Stimulated activated CD8-positive, alpha-beta memory T cell treated with anti-CD3 and anti-CD28 coated beads, Interleukin-7, amount 100 ng/mL, for 24 hours (primary cell): ENCODE measurements around the gene VGLL4.

Source experiments
- DNase-seq: peaks from one replicate; pipeline ENCODE4 v3.0.0-alpha.2; 2020; ENCODE audit warnings: low read depth

Gene VGLL4

GRCh38 chr3:11548721-11549131 lies 95.0 kb downstream of the VGLL4 start:
- DNase-seq, result no peak

- DNase-seq, result no peak
Observed at GRCh38 chr3:11547498-11547897, 96.2 kb downstream of the VGLL4 start.

GRCh38 chr3:11546657-11547302 lies 96.9 kb downstream of the VGLL4 start:
- DNase-seq, result no peak

- no peak for DNase-seq
Observed at GRCh38 chr3:11545186-11545851, 98.4 kb downstream of the VGLL4 start.

- no peak for DNase-seq
Observed at GRCh38 chr3:11544412-11545181, 99.1 kb downstream of the VGLL4 start.

GRCh38 chr3:11543948-11544387 lies 99.7 kb downstream of the VGLL4 start:
- no peak for DNase-seq

GRCh38 chr3:11543141-11543947 lies 100.4 kb downstream of the VGLL4 start:
- no peak for DNase-seq

GRCh38 chr3:11542551-11542950 lies 101.2 kb downstream of the VGLL4 start:
- no peak for DNase-seq

- DNase-seq, result no peak
Observed at GRCh38 chr3:11541321-11542303, 102.1 kb downstream of the VGLL4 start.

- DNase-seq, result no peak
Observed at GRCh38 chr3:11539677-11540076, 104.0 kb downstream of the VGLL4 start.

GRCh38 chr3:11539218-11539617 lies 104.5 kb downstream of the VGLL4 start:
- no peak for DNase-seq

GRCh38 chr3:11538581-11538980 lies 105.1 kb downstream of the VGLL4 start:
- no peak for DNase-seq

- no peak for DNase-seq
Observed at GRCh38 chr3:11536936-11537612, 106.6 kb downstream of the VGLL4 start.

GRCh38 chr3:11536132-11536935 lies 107.4 kb downstream of the VGLL4 start:
- DNase-seq, result no peak

GRCh38 chr3:11535243-11535960 lies 108.3 kb downstream of the VGLL4 start:
- no peak for DNase-seq

GRCh38 chr3:11534793-11535101 lies 109.0 kb downstream of the VGLL4 start:
- no peak for DNase-seq

- DNase-seq, result no peak
Observed at GRCh38 chr3:11534011-11534792, 109.5 kb downstream of the VGLL4 start.

- DNase-seq, result no peak
Observed at GRCh38 chr3:11532931-11533391, 110.8 kb downstream of the VGLL4 start.
